Right forelimb (tissue), 1 donor: ENCODE data around the gene NR4A1.

Source experiments
- DNase-seq: peaks from one replicate; pipeline ENCODE4 v3.0.0-alpha.2; 2018

NR4A1 gene

GRCh38 chr12:52059582-52060497, 8.6 kb downstream of the NR4A1 start:
- no peak for DNase-seq

DNA sequence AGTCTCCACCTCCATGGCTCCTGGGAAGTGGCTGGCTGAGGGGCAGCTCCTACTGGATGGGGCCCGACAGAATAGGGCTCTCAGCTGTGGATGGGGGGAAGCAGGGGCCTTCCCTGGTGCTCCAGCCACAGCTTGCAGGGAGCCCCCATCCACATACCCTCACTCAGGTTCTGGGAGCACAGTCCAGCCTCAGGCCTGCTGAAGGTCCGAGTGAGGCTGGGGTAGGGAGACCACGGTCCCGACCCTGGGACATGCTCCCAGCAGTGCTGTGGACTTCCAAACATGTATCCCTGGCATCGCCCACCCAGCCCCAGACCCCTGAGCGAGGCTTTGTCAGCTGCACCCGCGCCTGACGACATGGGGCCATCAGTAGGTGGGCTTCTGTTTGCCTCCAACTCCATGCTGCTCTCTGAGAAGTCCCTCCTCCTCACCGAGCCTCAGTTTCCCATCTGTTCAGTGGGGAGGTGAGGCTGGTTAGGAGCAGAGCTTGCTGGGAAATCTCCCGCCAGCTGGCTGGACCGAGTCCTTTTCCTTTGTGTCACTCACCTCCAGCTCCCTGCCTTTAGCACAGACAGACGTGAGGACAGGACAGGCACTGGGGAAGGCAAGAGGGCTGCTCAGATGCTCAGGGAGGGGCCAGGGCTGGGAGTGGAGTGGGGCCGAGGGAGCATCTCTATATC, 9.4 kb downstream of the NR4A1 start:
- DNase-seq = peak; percentile 40

DNA sequence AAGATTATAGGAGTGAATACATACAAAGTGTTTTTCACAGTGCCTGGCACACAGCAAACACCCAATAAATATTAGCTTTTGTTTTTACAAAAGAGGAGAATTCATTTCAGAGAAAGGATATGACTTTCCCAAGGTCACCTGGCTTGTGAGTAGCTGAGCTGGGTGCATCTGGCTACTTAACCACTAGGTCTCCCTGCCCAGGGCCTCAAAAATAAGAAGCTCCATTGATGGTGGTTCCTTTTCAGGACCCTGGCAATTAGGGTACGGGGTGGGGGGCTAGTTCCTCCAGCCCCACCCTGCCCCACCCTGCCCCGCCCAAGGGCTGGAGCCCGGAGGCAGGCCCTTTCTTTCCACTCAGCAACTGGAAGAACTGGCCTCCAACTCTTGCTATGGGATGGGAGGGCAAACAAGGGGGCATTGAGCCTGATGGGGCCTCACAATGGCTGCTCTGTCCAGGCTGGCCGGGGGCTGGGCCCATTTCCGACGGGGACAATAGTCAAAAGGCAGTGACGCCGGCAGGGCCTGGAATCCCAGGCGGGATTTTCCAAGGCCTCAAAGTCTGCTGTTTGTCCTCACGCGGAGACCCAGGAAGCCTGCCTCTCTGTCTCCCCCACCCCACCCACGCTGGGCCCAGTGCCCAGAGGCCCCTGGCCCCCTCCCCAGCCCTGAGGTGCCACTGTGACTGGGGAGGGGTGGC, 10.4 kb downstream of the NR4A1 start:
- peak; percentile 48 for DNase-seq

GRCh38 chr12:52062167-52063081, 11.2 kb downstream of the NR4A1 start:
- DNase-seq = no peak

DNA sequence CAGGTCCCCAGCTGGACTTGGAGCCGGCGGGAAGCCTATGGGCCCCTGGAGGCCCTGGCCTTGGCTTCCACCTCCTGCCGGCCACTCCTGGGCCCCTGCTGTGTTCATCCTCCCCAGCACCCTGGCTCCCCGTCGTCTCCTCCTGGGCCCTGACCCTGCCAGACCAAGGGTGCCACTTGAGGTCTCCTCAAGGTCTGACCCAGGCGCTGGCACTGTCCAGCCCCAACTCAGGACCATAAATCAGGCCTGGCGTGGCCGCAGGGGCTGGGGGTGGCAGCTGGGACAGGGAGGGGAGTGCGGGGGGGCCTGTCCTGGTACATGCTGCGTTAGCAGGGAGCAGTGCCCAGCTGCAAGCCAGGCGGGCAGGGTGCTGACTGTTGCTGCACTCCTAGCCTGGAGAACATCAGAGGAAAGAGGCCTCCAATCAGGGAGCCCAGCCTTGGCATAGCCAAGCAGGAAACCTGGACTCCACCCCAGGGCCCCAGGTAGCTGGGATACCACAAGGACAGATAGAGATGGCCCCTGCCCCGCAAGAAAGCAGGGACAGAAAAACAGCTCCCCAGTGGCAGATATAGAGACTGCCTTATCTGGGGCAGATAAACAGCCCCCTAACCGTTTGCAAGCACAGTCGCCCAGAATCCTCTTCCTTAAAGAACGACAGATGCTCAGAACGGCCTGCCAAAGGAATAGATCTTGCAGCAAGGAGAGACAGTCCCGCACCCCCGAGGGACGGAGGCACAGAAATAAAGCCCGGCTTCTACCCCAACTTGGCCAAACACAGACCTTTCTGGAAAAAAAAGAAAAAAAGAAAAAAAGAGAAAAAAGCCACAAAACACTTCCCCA, 12.1 kb downstream of the NR4A1 start:
- no peak for DNase-seq

- no peak for DNase-seq
Observed at GRCh38 chr12:52063981-52064649, 12.9 kb downstream of the NR4A1 start.

DNA sequence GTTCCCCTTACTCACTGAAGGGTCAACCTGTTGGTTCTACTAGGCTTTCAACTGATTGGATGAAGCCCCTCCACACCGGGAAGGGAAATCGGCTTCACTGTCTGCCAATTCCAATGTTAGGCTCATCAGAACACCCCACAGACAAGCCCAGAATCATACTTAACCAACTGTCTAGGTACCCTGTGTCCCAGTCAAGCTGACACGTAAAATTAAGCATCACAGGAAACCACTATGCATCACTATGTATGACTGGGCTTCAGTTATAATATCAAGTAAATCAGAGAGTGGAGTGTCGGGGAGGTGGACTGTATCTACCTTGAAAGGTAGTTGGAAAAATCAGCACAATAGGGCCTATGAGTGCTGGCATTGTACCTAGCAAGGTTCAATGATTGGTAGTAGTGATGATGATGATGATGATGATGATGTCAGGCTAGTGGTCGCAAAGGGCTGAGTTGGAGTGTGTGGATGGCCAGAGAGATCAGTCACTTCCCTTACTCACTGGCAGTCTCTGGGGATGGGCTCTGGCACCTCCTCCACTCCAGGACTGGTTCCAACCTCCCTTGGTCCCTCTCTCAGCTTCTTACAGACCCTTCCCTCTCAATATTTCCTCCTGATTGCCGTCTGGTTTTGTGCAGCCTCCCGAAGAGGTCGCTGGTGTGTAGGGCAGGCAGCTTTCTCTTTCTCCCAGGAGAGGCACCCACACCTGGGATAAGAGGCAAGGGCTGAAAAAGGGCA, 15.3 kb downstream of the NR4A1 start:
- no peak for DNase-seq

DNA sequence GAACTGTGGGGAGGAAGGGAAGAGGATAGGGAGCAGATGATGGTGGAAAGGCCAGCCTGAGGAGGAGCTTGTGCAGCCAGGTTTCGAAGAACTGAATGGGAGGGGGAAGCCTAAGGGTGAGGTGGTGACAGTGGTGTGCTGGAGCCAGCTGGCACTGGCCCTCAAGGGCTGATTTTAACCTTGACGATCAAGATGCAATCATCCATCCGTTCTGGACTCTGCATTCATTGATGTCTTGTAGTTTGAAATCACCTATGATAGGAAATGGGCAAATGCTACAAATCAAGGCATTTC, 15.8 kb downstream of the NR4A1 start:
- no peak for DNase-seq

GRCh38 chr12:52069327-52070184, 18.3 kb downstream of the NR4A1 start, which contains the start of gene ATG101:
Gene ATG101, plus strand, starts transcription at chr12:52069978. Its CDS starts 3,673 bp downstream, at chr12:52073651.
- DNase-seq = peak; percentile 96

DNA sequence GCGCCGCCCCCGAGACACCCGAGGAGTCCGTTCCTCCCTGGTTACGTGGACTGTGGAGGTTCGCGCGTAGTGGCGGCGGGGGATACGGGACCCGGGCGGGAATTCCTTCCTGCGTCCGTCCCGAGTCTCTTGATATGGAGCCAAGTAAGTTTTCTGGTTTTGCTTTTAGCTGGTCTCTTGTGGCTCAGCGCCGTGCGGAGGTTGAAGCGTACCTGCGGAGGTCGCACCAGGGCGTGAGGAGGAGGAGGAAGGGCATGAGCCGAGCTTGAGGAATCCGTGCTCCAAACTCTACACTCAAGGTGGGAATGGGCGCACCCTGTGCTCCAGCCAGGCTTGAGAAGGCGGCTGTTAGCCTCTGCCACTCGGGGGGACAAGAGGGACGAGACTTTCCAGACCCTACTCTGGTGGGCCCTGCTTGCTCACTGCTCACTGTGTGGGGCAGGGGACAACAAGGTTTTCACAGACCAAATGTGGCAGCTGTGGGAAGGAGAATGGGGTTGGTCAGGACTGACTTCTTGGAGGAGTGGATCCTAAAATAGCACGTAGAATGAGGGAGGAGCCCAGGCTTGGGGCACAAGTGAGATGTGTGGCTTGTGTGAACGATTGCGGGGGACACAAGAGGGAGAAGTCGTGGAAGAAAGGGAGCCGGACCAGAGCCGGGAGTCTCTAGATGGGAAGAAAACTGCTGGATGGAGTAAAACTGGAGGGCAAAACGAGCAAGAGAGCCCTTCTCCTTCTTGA, 19.1 kb downstream of the NR4A1 start:
- DNase-seq = no peak

- no peak for DNase-seq
Observed at GRCh38 chr12:52073531-52074381, 22.5 kb downstream of the NR4A1 start.

DNA sequence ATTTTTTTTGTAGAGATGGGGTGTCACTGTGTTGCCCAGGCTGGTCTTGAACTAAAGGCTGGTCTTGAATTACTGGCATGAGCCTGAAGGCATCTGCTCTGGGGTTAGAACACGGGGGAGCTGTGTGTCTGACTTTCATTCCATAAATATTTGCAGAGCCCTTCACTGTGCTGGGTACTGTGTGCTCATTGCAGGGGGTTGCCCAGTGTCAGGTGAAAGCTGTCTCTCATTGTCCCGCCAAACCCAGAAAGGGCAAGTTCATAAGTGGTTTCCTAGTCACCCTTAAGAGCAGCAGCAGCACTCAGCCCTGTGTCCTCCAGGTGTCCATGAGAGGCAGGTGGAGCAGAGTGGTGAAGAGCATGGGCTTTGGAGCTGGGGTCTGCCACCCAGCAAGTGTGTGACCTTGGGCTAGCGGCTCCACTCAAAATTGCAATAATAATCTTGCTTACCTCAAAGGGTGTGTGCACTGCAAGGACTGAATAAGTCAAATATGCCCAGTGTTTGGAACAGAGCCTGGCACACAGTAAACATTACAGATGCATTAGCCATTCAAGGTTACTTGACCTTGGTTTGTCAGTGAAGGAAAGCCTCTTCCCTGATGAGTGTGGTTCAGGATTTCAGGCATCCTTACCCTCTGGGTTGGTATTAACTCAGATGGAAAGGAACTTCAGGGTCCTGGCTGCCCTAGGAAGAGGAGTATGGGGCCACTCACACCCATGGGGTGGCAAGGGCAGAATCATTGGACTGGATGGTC, 23.9 kb downstream of the NR4A1 start:
- DNase-seq = no peak

DNA sequence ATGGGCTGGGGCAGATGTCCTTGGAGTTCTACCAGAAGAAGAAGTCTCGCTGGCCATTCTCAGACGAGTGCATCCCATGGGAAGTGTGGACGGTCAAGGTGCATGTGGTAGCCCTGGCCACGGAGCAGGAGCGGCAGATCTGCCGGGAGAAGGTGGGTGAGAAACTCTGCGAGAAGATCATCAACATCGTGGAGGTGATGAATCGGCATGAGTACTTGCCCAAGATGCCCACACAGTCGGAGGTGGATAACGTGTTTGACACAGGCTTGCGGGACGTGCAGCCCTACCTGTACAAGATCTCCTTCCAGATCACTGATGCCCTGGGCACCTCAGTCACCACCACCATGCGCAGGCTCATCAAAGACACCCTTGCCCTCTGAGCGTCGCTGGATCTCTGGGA, 25.6 kb downstream of the NR4A1 start:
- DNase-seq = no peak

DNA sequence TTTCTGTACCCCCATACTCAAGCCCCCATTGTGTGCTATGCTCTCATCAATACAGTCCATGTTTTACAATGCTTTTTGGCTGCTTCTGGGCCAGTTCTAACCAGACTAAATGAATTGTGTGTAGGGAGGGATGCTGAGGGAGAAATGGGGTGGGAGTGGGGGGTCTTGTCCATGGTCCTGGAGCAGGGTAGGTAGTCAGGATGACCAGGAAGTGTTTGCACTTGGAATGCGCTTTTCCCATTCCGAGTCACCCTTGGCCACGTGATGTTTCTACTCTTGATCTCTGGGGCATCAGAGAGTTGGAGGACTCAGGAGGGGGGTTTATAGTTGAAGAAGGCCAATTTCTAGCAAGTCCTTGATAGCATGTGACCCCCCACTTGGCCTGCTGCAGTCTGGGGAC, 27.0 kb downstream of the NR4A1 start:
- DNase-seq = no peak

GRCh38 chr12:52079576-52080402, 28.5 kb downstream of the NR4A1 start, which contains the start of gene SMIM41:
Gene SMIM41, plus strand, starts transcription at chr12:52079704. Its CDS starts 76 bp downstream, at chr12:52079780.
- no peak for DNase-seq
